ENCODE results near the gene FBXL20.

The FBXL20 gene

GRCh38 chr17:39224778-39225307 is 176.6 kb downstream of the FBXL20 start:
- DNase-seq = peak in 1 of 4 experiments; percentile 33

GRCh38 chr17:39223907-39224777 is 177.3 kb downstream of the FBXL20 start:
- DNase-seq = no peak

- peak in 2 of 4 experiments; percentile 43 to 49 for DNase-seq
These were observed 178.3 kb downstream of the FBXL20 start for GRCh38 chr17:39222866-39223834.

- no peak for DNase-seq
These were observed 179.3 kb downstream of the FBXL20 start for GRCh38 chr17:39222151-39222550.

DNA sequence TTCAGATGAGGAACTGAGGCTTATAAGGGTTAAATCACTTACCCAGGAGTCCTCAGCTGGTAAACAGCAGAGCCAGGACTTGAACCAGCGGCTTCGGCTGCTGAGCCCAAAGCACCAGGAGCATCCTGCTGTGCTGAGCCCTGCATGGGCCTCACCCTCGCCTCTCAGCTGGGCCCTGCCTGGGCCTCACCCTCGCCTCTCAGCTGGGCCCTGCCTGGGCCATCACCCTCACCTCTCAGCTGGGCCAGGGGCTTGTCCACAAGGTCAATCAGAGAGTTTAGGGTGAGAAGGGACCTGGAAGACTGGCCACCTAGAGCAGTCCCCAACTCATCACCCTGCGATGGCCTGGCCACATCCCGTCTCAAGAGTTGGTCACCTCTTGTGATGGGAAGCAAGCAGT is 179.9 kb downstream of the FBXL20 start:
- DNase-seq = no peak

- peak in 1 of 4 experiments; percentile 1 for DNase-seq
These were observed 181.7 kb downstream of the FBXL20 start for GRCh38 chr17:39219647-39220154.

GRCh38 chr17:39218906-39219305 is 182.5 kb downstream of the FBXL20 start:
- no peak for DNase-seq

GRCh38 chr17:39217734-39218369 is 183.6 kb downstream of the FBXL20 start:
- no peak for DNase-seq

DNA sequence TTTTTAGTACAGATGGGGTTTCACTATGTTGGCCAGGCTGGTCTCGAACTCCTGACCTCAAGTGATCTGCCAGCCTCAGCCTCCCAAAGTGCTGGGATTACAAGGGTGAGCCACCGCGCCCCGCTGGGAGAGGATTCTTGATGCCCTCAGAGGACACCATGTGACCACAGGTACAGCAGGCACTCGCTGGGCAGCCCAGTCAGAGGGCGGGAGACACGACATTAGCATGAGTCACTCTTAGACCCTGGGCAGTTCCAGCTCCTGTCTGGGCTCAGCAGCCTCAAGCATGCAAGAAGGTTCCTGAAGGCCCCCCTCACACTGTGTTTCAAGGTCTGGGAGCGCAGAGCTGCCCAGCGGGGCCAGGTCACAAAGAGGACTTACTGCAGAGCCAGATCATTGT is 187.6 kb downstream of the FBXL20 start:
- DNase-seq = no peak

- no peak for DNase-seq
These were observed 188.5 kb downstream of the FBXL20 start for GRCh38 chr17:39212841-39213480.

- peak in 3 of 4 experiments; percentile 53 to 59 (median 57) for DNase-seq
These were observed 189.1 kb downstream of the FBXL20 start for GRCh38 chr17:39212195-39212810.

DNA sequence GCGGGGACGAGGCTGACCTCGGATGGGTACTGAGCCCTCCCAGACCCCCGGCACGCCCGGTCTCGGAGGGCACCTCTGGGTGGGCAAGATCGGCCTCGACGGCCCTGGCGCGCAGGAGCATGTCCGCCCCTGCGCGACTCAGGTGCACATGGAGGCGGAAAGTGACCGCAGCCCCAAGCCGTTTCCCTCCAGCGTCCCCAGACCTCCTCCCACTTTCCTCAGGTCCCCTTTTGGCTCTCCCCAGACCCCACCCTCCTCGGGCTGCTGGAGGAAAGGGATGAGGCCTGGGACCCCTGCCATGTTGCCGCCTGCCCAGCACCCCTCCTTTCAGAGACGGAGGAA is 191.4 kb downstream of the FBXL20 start:
- DNase-seq = no peak

GRCh38 chr17:39209317-39210092 is 191.9 kb downstream of the FBXL20 start:
- peak; percentile 83 to 93 (median 89) for DNase-seq

GRCh38 chr17:39208893-39209292 is 192.5 kb downstream of the FBXL20 start:
- peak; percentile 45 to 71 (median 67) for DNase-seq

DNA sequence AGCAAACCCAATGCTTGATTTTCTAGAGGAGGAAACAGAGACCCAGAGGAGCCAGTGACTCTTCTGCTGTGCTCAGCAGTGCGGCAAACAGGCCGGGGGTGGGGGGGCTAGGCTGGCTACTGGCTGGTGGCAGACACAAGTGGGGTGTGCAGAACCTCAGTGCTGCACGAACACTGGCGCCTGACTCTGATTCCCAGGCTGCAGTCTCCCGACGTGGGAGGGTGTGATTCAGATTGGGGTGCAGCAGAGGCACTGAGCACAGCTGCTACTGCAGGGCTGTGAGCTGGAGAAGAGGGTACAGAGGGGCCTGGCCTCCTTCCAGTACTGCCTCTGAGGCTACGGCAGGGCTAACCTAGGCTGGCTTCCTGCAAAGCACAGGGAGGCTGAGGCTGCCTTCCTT is 193.3 kb downstream of the FBXL20 start:
- DNase-seq = peak; percentile 64 to 83 (median 76)

- DNase-seq = no peak
These were observed 196.3 kb downstream of the FBXL20 start for GRCh38 chr17:39205112-39205526.

- DNase-seq = no peak
These were observed 197.2 kb downstream of the FBXL20 start for GRCh38 chr17:39204245-39204644.

Measured in suppressor macrophage (primary cell).